HG03469 (cell line): ENCODE results near the gene SAPCD2.

Experiments used
- ATAC-seq: cut with Tn5 transposase; IDR thresholded peaks from one replicate; pipeline ENCODE4 v1.9.1; 2021; ENCODE audit warnings: mild to moderate bottlenecking, moderate library complexity, moderate number of reproducible peaks; ENCODE audit not compliant: unreplicated experiment

SAPCD2 gene

GRCh38 chr9:137082925-137083290, 12.6 kb upstream of the SAPCD2 start:
- no peak for ATAC-seq

- ATAC-seq = no peak
Measured at GRCh38 chr9:137082222-137082924, 12.0 kb upstream of the SAPCD2 start.

DNA sequence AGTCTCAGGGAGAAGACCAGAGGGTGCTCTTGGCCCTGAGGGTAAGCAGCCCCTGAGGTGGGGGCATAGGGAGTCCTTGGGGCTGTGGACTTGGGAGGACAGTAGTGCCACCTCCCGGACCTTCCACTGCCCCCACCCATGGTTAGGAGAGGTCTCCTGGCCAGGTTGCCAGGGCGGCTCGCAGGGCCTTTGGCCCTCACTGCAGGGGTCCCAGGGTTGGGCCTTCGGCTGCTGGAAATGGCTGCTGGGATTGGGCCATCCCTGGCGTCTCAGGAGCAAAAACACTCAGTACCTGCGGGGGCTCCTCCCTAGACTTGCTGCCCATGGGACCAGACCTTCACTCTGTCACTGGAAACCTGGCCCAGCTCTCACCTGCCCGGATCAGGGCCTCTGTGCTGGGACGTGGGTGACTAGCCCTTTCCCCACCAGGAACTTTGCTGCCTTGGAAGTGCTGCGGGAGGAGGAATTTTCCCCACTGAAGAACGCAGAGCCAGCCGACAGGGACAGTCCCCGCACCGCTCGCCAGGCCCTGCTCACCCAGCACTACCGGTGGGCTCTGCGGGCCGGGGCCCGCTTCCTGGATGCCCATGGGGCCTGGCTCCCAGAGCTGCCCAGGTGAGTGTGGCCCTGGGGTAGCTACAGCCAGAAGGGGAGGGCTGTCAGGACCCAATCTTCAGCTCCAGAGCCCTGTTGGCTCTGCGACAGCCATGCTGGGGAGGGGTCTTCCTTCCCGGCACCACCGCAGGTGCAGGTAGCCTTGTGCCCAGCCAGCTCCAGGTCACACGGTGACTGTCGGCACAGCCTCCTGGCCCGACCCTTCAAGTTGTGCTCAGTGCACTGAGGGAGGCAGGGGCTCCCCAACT, 10.1 kb upstream of the SAPCD2 start:
- no peak for ATAC-seq

DNA sequence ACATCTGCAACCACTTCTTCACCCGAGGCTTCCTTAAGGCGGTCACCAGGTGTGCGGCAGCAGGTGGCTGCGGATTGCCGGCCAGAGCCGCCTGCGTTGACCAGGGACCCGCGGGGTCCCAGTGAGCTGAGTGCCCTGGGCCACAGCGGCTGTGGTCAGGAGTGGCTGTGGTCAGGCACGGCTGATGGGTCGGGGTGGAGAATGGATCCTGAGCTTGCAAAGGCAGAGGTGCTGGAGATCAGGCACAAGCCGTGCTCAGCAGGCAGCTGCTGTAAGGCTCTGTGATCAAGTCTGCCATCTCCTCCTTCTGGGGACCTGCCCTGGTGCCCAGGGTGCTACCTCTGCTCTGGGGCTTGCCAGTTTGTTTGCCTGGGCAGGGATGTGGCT, 9.0 kb upstream of the SAPCD2 start:
- ATAC-seq = no peak

GRCh38 chr9:137078701-137079400, 8.5 kb upstream of the SAPCD2 start:
- ATAC-seq = no peak

GRCh38 chr9:137077758-137078693, 7.7 kb upstream of the SAPCD2 start:
- no peak for ATAC-seq

GRCh38 chr9:137077010-137077747, 6.8 kb upstream of the SAPCD2 start, which contains the start of gene UAP1L1:
TSS of gene UAP1L1 (plus strand) at chr9:137077517. CDS start at chr9:137077533, 16 bp downstream.
- no peak for ATAC-seq

DNA sequence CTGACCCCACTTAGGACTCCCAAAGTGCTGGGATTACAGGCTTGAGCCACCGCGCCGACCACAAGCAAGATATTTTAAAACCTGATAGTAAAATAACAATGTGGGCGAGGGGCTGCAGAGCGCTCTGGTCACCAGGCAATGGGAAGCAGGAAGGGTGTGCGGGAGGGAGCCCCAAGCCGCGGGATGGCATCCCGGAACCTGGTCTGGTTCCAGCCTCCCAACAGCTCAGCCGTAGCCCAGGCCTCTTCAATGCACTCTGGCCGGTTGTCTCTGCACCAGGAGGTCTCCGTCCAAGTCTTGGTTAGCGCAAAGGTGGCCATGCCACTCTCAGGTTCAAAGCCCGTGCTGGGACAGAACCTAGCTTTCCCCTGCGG, 6.3 kb upstream of the SAPCD2 start:
- no peak for ATAC-seq

- no peak for ATAC-seq
Measured at GRCh38 chr9:137075275-137075775, 5.0 kb upstream of the SAPCD2 start.

GRCh38 chr9:137074657-137075274, 4.4 kb upstream of the SAPCD2 start:
- ATAC-seq = no peak

DNA sequence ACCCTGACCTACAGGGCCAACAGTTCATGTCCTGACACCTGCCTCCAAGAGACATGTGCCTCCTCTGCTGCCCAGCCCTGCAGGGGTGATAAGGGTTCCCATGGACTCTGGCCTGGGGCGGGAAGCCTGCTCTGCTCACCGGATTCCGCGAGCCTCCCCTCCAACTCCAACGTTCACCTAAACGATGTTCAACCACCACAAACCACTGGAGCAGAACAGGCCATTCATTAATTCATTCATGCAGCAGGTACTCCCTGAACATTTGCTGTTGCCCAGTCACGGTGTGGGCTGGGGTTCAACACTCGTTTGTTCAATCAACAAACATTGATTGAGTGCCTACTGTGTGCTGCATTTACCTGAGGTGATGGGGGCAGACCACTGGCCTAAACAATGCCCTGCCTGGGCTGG, 3.6 kb upstream of the SAPCD2 start:
- no peak for ATAC-seq

DNA sequence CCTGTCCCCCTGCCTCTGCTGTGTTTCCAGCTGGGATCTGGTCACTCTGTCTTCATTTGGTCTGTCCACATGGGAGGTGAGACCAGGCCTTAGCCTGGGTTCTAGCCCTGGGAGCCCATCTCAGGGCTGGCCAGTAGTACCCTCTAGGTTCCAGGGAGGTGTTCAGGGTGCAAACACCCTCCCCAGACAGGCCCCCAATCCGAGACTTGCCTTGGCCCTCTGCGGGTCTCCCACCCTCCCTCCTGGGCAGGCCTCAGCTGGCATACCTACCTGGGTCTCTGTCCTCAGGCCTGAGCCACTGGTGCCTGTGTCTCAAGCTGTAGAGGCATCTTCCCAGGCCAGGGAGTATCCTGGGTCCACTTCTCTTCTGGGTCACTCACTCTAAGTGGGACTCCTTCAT, 925 bp upstream of the SAPCD2 start:
- ATAC-seq = no peak

DNA sequence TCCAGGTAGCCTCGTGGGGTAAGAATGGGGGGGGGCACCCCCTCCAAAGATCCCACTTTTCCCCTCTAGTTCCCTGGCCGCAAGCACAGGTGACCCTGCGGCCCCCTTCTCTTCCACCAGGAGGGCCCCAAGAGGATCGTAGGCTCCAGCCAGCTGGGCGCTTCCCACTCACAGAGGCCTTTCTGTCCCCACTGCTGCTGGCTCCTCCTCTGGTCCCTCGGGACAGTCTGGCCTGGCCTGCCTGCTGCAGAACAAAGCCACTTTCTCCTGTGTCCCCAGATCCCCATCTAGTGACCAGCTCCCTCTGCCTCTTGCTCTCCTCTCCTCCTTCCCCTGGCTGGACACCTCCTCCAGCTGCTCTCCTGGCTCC, 534 bp upstream of the SAPCD2 start:
- ATAC-seq = no peak

DNA sequence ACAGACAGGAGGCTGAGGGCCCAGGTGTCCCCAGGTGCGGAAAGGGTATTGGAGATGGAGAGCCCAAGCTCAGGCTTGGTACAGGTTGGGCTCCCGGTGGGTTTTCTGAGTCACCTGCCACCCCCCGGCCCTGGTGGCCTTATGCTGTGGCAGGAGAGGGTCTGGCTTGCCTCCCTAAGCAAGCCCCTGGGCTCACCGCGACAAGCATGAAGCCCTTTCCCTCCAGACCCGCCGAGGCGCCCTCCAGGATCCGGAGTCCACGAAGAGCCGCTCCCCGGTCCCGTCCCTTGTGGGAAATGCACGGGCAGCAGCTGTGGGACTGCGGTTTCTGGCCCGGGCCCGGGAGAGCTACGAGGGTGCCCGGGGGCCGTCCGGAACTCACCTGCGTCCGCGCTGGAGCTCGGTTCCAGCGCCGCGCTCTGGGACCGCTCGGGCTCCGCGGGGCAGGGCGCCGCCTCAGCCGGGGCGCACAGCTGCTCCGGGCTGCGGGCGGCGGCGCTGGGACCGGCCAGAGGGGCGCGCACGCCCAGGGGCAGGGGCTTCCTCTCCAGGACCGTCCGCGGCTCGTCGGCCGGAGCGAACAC, 757 bp downstream of the SAPCD2 start:
- no peak for ATAC-seq

GRCh38 chr9:137068539-137069507, 1.5 kb downstream of the SAPCD2 start:
- ATAC-seq = no peak

DNA sequence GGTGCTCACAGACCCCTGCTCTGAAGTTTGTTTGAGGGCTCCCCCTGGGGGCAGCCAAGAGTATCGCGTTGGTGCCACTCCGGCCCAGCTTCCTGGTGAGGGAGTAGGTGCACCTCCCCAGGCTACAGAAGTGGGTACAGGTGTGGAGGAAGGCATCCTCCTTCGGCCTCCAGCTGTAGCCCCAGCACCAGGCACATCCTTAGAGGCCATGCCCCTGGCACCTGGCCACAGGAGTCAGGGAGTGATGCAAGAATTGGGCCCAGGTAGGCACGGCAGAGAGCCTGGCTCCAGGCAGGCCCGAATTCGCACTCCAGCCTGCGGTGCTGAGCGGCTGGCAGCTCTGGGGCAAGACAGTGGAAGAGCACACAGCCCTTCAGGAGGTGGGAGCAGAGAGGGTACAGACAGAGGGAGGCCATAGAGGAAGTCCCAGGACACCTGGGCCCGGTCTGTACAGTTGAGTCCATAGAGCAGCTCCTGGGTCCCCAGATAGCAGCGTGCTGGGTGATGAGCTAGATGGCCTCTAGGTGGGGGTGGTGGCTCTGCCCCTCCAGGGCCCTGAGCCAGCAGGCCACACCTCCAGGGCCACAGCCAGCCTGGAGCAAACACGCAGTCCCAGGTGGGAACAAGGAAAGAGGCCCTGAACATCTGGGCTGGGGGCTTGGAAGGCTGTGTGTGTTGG, 2.4 kb downstream of the SAPCD2 start:
- ATAC-seq = no peak
